Activated CD8-positive, alpha-beta memory T cell treated with anti-CD3 and anti-CD28 coated beads, Interleukin-2, amount 50 U/mL, for 48 hours (primary cell): Measurements from ENCODE around the gene PPM1L.
"Not testable (repeated sequence)": the region's sequence is repeated elsewhere in the genome, so short reads cannot be mapped to it uniquely, and the experiment has no call there.

Experiments
- DNase-seq: peaks from one replicate; pipeline ENCODE4 v3.0.0-alpha.2; 2020

PPM1L gene

DNA sequence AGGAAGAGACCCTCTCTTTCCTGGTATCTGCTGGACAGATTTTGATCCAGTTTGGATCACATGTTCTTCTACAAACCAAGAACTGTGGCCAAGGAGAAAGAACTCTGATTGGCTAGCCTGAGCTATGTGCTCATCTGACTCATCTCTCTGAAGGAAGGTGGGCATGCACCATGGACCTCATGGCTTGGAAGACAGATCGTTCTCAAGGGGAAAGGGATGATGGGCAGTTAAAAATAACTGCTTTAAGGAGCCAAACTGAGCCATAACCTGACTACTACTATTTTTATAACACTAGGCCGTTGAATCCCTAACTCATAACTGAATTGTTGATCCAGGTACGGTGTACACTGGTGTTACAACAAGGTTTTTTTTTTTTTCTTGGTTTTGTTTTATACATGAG, 236.7 kb downstream of the PPM1L start:
- no peak for DNase-seq

DNA sequence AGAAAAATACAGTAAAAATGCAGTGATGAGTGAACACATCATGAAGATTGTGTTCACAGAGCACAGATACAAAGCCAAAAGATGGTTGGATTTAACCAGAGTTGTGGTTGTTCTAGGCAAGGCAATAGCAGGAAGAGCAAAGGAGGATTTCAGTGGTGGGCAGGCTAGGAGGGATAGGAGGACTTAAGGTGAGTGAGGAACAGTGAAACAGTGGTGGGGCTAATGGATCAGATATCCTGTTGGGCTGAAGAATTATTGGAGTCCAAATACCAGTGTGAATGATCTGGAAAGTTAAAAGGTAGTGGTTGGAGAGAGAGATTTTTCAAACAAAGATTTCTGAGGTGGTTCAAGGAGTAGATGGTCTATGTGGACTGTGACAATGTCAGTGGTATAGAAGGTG, 240.8 kb downstream of the PPM1L start:
- no peak for DNase-seq

DNA sequence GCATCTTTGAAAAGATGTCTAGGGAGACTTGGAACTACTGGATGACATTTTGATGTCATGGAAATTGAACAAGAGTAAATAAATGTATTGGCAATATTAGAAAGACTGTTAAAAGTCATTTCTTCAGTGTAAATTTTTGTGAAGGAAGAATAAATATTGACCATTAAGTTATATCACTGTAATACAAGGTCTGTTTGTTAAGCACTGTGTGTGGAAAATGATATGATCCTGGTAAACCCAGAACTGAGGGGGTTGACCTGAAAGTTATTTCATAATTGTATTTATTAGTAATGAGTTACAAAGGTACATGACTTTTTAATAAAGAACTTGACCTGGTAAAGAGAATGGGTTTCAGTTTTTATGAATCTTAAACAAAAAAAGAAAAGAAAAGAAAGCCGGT, 242.6 kb downstream of the PPM1L start:
- DNase-seq: no peak

DNA sequence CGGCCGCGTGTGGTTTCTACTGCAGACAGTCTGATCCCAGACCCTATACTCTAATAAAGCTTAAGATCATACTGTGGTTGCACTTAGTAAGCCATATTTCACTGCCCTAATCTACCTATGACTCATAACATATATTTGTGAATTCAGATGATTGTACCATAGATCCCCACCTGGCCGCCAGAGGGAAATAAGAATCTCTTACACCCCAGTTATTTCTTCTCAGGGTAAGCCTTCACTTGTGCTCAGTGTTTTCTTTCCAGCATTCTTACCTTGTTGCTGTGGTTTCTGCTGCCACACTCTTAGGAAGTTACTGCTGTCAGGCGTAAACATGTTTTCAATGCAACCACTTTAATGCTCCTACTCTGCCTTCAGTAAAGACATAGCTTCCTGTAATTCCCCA, 243.2 kb downstream of the PPM1L start:
- no peak for DNase-seq

DNA sequence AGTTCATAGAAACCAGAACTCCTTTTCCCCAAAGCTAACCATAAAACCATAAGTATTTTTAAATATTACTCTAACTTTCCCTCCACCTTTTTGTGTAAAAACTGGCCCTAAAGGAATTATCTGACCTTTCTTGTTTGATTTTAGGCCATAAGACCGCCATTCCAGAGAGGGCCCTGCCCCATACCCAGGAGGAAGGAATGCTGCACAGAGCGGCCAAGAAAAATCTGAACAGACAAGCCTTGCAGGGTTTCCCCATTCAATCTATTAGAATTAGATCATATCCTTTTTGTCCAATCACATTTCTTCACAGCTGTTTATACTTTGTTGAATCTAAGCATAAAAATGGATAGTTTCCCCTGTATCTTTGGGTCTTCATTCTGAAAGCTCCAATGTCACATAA, 252.1 kb downstream of the PPM1L start:
- DNase-seq: no peak

DNA sequence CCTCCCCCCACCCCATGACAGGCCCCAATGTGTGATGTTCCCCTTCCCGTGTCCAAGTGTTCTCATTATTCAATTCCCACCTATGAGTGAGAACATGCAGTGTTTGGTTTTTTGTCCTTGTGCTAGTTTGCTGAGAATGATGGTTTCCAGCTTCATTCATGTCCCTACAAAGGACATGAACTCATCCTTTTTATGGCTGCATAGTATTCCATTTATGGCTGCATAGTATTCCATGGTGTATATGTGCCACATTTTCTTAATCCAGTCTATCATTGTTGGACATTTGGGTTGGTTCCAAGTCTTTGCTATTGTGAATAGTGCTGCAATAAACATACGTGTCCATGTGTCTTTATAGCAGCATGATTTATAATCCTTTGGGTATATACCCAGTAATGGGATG, 254.1 kb downstream of the PPM1L start:
- not testable (repeated sequence) for DNase-seq

DNA sequence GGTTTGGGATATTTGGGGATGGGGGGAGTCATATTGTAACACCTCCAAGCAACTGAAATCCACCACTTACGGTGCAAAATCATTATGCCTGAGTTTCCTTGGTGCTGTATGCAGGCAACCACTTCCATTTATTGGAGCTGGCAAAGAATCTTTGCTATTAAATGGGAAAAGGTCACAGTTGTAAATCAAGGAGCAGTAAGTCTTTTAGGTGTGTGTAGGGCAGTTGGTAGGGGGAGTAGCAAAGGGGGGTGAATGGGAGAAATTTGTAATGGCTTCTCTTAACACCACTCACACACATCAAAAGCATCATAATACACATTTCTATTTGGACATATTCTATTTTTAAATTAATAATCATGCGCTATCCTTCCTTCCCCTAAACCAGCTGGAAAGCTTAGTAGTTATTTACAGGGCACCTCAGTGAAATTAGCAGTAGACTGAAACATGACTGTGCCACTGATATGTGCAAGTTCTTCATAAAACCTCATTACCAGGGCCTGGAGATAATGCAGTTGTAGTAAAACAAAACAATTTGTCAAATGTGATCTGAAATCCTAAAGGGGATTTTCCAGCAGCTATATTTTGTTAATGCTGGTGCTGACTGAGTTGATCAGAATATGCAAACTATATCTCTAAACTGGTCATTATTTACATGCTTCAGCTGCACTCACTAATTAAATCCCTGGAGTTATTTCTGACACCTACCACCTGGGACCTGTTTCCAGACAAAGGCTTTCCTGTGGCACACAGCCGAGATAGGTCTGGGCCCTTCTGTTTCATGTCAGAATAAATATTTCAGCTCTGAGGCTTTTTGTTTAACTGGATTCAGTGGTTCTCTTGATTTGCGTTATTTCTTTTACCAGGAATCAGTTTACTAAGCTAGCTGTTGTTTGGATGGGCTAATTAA, 259.1 kb downstream of the PPM1L start:
- no peak for DNase-seq

DNA sequence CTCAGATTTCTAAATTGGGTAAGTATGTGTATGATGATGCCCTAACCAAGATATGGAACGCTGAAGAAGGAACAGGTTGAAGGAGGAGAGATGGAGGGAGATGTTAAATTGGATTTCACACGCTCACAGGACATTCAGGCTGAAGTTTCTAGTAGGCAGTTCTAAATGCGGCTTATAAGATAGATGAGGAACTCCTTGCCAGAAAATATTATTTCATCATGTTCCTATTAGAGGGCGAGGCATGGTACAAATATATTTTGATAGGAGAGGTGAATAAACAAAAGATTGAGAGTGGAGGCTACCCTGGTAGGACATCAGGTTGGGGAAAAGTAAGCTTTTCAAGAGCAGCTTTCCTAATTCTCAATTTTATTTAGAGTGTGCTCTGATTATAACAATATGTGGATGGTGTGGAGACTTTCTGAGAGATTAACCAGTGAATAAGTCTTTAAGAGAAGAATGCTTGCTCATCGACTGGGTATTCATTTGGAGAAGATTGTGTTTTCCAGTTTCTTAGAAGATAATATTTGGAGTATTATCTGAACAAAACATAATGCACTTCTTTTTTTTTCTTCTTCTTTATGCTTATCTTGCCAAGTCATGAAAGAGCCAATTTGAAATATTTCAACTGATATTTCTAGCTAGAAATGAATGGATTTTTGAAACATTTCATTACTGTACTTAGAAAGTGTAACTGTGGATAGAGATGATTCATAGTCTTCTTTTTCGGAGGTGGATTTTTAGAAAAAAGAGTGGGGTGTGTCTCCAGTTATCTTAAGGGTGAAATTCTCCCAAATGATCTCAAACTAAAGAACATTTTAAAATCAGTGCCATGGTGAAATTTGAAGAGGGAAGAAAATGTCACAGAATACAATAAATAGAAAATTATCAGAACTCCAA, 260.6 kb downstream of the PPM1L start:
- no peak for DNase-seq

DNA sequence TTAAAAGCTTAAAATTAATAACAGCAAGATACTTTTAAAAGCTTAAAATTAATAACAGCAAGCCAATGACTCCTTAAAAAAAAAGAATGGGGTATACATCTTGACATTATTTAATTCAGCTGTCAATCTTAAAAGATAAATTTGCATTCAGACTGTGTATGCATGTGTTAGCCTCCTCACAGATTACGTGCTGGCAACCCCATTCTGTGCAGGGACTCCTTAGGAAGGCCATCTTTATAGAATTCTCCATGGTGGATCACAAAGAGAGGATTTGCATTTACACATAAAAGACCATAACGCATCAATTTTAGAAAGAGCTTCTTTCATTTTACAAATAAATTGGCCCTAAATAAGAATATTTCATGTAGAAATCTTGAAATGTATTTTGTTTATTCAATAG, 261.9 kb downstream of the PPM1L start:
- DNase-seq: no peak

DNA sequence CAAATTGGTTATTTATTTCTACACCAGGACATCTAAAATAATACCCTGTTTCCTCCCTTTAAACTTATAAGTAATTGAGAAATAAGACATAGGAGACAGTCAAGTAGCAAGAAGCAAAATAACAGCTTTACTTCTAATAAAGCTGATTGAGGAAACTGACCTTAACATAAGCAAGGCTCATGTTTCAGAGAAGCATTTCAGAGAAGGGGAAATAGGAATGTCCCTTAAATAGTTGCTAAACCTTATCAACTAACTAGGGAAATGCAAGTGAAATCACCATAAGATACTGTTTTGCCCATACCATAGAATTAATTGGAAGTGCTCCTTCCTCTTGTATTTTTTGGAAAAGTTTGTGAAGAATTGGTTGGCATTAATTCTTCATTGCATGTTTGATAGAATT, 264.2 kb downstream of the PPM1L start:
- DNase-seq: no peak

DNA sequence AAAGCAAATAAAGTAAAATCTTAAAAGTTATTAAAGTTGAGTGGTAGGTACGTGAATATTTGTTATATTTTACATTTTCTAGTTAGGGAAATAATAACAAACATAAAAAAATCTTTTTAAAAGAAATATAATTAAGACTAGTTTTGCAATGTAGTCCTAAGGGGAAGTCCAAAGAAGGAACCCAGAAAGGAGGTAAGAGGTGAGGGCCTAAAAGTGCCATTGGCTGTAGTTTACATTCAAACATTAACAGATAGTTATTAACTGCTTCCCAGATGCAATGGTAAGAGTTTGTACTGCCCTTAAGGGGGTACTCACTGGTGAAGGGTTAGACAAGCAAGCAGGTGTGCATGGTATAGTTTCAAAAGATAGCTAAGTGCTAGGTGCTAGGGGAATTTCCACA, 269.9 kb downstream of the PPM1L start:
- no peak for DNase-seq

DNA sequence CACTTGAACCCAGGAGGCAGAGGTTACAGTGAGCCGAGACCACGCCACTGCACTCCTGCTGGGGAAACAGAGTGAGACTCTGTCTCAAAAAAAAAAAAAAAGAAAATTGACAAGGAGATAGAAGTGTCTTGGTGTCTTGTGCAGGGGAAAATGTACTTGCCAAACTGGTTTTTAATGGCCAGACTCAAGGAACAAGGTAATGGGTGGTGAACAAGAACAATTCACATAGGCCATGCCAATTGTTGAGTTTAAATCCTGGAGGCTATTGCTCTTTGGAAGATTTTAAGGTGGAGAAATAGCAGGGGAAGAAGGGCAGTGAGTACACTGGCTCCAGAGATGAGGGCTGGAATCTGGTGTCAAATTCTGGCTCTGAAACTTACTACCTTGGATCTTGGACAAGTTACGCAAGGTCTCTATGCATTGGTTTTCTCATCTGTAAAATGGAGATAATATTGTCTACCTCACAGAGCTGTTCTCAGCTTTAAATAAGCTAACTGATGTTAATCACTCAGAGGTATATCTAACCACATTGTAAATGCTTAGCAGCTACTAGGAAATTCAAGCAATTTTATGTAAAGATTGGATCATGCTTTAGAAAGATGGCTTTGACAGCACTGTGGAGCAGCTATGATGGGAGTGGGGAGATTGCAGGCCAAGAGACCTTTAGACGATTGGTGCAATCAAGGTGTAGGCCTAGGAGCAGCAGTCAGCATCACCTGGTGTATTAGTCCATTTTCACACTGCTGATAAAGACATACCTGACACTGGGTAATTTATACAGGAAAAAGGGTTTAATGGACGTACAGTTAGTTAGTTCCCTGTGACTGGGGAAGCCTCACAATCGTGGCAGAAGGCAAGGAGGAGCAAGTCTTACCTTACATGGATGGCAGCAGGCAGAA, 270.8 kb downstream of the PPM1L start:
- no peak for DNase-seq

DNA sequence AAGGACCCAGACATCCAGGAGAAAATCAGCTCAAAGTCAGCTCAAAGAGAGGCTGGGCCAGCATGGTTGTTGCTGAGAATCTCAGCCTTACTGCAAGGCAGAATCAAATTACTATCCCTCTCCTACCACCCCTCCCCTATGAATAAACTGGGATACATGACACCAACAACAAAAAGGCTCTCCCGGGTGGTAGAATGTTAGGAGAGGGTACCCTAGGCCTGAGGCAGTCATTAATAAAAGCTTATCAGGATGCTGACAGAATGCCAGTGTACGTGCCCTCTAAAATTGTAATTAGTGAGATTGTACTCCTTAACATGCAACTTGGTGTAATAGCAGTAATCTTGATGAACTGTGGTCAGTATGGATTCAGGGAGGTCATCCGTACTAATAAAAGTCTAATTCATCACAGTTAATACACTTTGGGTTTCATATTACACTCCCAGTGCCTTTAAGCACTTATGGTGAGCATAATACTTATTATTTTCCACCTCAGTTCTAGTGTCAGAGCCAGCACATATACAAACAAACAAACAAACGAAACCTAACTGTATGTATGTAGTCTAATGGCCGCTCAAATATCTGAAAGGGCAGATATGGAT, 272.6 kb downstream of the PPM1L start:
- no peak for DNase-seq

DNA sequence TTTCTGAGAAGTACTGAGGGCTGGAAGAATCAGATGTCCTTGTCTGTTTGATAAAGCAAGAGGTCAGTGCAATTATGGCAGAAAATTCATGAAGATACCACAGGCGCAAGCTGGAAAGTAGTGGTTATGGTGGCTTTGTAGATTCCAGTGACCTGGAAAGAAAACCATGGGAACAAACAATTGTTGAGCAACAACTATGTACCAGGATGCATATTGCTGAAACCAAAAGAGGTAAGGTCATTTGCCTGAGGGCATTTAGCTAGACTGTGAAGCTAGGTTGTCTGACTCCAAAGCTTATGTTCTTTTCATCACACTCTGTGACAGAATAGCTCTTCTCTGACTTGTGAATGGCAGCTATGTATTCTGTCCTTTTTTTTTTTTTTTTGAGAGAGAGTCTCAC, 275.1 kb downstream of the PPM1L start:
- no peak for DNase-seq

DNA sequence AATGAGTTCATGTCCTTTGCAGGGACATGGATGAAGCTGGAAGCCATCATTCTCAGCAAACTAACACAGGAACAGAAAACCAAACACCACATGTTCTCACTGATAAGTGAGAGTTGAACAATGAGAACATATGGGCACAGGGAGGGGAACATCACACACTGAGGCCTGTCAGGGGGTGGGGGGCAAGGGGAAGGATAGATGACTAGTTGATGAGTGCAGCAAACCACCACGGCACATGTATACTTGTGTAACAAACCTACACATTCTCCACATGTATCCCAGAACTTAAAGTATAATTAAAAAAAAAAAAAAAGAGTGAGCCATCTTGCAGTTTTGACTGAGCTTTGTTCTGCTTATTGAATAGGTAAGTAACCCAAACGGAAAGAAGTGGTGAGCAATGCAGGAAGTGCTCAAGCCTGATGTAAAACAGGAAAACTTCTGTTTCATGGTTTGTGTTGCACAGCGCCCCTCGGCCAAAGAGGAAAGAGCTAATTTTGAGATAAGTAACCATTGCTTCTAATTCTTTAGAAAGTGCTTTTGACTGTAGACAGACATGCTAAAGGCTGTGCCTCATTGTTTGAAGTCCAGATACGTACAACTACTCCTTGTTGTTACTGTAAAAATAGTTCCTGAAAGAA, 279.0 kb downstream of the PPM1L start:
- not testable (repeated sequence) for DNase-seq

DNA sequence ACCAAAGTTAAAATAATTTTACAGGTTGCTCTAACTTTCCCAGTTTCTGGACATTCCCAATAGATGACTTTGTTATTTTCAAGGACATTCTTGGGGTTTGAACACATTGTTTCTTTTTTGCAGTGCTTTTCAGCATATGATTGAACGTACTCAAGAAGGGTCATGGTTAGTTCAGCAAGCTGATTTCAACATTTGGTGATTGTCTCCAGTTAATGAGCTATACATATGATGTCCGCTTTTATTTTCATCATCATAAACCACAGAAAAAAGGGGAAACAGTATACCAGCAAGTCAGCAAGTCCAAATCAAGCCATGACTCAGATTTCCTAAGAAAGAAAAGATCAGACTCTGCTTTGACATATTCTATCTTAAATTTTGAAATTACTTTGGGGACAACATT, 279.7 kb downstream of the PPM1L start:
- no peak for DNase-seq

DNA sequence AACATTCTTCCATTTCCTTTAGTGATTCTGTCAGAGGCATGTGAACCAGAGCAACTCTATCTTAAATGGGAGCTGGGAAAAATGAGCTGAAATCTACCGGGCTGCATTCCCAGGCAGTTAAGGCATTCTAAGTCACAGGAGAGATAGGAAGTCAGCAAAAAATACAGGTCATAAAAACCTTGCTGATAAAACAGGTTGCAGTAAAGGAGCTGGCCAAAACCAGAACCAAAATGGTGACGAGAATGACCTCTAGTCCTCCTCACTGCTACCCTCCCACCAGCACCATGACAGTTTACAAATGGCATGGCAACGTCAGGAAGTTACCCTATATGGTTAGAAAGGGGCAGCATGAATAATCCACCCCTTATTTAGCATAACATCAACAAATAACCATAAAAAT, 282.7 kb downstream of the PPM1L start:
- DNase-seq: no peak

DNA sequence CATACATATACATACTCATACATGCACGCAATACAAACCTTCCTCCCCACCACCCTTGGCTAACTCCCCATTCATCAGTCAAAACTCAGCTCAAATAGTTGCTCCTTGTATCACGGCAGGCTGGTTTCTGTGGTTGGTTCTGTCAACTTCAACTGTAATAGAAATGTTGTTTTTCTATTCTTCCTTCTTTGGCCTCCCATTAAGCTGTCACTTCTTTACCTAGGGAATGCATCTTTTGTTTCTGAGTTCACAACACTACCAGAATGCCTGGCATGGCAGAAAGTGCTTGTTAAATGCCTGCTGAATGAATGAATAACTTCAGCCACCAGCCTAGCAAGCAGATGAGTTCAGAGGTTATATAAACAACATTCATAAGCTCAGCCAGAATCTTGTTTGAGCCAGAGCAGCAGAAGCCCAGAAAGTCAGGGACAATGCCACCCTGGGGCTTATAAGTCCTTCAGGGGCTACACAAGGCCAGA, 286.0 kb downstream of the PPM1L start:
- no peak for DNase-seq

DNA sequence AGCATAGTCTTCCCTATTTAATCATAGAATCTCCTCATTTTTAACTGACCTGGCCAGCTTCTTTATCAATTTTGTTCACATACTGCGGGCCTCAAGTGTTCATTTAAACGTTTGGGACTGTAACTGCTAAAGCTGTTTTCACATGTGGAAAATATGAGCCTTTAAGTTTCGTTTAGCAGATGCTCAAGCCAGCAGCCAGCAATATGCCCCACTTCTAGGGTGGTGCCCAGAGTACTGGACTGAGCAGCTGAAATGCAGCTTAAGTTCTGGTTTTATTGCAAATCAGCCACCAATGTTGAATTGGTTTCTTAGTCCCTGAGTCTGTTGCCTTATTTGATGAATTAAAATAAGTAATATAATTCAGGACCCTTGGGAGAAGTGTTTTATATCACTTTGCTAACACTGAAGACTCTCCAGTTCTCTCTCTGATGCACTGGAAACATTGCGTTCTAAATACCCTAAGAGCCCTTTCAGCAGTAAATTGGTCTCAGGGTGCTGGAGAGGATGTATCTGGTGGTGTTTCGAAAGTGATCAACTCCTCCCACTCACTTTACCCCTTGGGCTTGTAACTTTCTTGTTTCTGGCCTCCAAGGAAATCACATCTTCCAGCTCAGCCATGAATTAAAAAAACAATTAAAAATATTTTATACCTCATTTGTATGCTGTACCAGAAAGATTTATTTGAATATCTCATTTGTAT, 287.5 kb downstream of the PPM1L start:
- no peak for DNase-seq

DNA sequence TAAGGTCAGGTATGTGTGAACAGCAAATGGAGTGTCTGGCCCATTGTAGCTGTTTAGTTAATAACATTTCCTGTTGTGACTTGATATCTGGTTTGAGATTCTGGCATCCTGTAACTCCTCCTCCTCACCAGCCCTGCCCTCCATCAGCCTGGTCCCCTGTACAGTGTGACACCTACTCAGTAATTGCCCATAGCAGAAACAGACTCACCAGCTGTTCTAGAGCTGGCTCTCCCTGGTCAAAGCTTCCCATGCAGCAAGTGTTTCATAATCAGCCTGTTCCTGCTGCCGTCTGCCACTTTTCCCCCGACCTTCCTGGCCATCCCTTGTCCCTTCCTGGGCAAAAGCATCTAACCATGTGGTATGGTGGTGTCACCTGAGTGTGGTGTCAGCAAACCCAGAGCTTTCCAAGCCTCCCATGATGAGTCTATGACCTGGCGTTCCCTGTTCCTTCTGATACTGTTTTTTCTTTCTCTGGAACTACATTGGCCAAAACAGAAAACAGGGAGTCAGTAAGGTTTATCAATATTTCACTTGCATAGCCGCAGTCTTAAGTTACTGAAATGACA, 293.7 kb downstream of the PPM1L start:
- DNase-seq: no peak

DNA sequence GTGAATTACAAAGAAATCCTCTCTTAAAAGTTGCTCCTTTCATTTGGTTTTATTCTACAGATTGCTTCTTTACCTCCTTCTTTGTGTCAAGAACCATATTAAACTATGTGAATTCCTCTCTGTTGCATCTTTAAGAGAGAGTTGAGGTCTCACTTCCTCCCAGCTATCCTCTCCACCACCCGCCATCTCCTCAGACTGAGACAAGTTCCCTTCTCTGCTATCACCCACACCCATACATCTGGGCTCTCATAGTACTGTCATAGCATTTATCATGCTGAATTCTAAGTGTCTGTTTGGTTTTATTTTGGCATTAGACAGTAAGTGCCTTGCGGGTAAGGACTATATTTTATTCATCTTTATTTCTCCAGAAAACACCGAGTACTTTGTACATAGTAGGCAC, 294.9 kb downstream of the PPM1L start:
- DNase-seq: no peak
